H1 (cell line): ENCODE data around the gene KCNA1. TPM values are rescaled to one million over a fixed set of nuclear protein-coding genes. Genes with fewer than 3 reads are reported as not detected.

Source experiments
- CTCF ChIA-PET: fragments of 300-600 bp; sonication (Branson Sonifier 250); formaldehyde crosslinking; loops from one replicate; lab custom pipeline; 2021; ENCODE audit not compliant: partially characterized antibody; lab: Charles Lee
- POLR2A ChIA-PET: fragments of 300-600 bp; sonication (Branson Sonifier 250); formaldehyde crosslinking; loops from one replicate; lab custom pipeline; 2021; ENCODE audit warnings: inconsistent platforms; ENCODE audit not compliant: partially characterized antibody; lab: Charles Lee
- DNase-seq, 2 experiments: peaks; one replicate each; pipeline versions ENCODE4 v3.0.0 to v3.0.0-alpha.2; 2010 to 2022; ENCODE audit warnings: low spot score in 2 of 2, low read depth in 1 of 2, mixed read lengths in 1 of 2
- FAIRE-seq: peaks from 2 replicates; lab custom pipeline; 2011; peaks lifted over from hg19 to GRCh38; lab: Jason Lieb, UNC
- H2AFZ ChIP-seq: 2 replicates; pipeline ENCODE4 v1.8.1; 2012; ENCODE audit warnings: low read length, inconsistent platforms
- H2AK5ac ChIP-seq: 2 replicates; pipeline ENCODE4 v1.6.1; 2013; ENCODE audit warnings: low read depth, low read length
- H2BK120ac ChIP-seq: replicated peaks from 2 replicates; pipeline ENCODE3; 2013; ENCODE audit warnings: low read depth, low read length, inconsistent platforms
- H2BK12ac ChIP-seq: 2 replicates; pipeline ENCODE4 v1.6.1; 2013; ENCODE audit warnings: low read depth, low read length
- H2BK15ac ChIP-seq: 2 replicates; pipeline ENCODE4 v1.6.1; 2013; ENCODE audit warnings: low read length
- H2BK20ac ChIP-seq: 2 replicates; pipeline ENCODE4 v1.6.1; 2013; ENCODE audit warnings: low read length
- H2BK5ac ChIP-seq: 2 replicates; pipeline ENCODE4 v1.6.1; 2013; ENCODE audit warnings: low read depth, low read length
- H3K14ac ChIP-seq: 2 replicates; pipeline ENCODE4 v1.6.1; 2013; ENCODE audit warnings: inconsistent platforms; ENCODE audit not compliant: insufficient read length
- H3K18ac ChIP-seq: 2 replicates; pipeline ENCODE4 v1.6.1; 2013; ENCODE audit warnings: low read length; ENCODE audit errors: extremely low read depth
- H3K23ac ChIP-seq: 2 replicates; pipeline ENCODE4 v1.6.1; 2013; ENCODE audit warnings: inconsistent platforms; ENCODE audit not compliant: insufficient read length
- H3K23me2 ChIP-seq: 2 replicates; pipeline ENCODE4 v1.6.1; 2013; ENCODE audit warnings: low read depth, low read length
- H3K27ac ChIP-seq: 2 replicates; pipeline ENCODE4 v1.6.1; 2011; ENCODE audit warnings: low read depth, low read length, inconsistent platforms
- H3K27me3 ChIP-seq, 4 experiments: replicated peaks in 1 of 4; 1 replicate in 1 of 4; 2 replicates in 3 of 4; pipeline versions ENCODE4 v1.6.1 to v1.8.1; 2011 to 2013; ENCODE audit warnings: low read length in 3 of 4, mild to moderate bottlenecking in 3 of 4, inconsistent platforms in 2 of 4, mixed read lengths in 2 of 4, moderate library complexity in 1 of 4; ENCODE audit not compliant: control insufficient read depth in 3 of 4, insufficient read depth in 3 of 4; ENCODE audit errors: extremely low read depth in 1 of 4
- H3K36me3 ChIP-seq, 4 experiments: 2 replicates each; pipeline versions ENCODE4 v1.6.1 to v1.8.1; 2011 to 2013; ENCODE audit warnings: mild to moderate bottlenecking in 4 of 4, low read length in 3 of 4, moderate library complexity in 2 of 4, control low read depth in 1 of 4, inconsistent platforms in 1 of 4; ENCODE audit not compliant: insufficient read depth in 4 of 4, control insufficient read depth in 2 of 4
- H3K4ac ChIP-seq: replicated peaks from 2 replicates; pipeline ENCODE3; 2013; ENCODE audit warnings: low read length, low read depth, mixed read lengths, inconsistent platforms; ENCODE audit not compliant: insufficient read length
- H3K4me1 ChIP-seq, 4 experiments: replicated peaks in 1 of 4; 1 replicate in 1 of 4; 2 replicates in 3 of 4; pipeline versions ENCODE4 v1.6.1 to v1.8.1; 2011 to 2013; ENCODE audit warnings: low read length in 3 of 4, inconsistent platforms in 2 of 4, mixed read lengths in 1 of 4; ENCODE audit not compliant: insufficient read depth in 4 of 4, control insufficient read depth in 3 of 4
- H3K4me2 ChIP-seq, 2 experiments: 2 replicates each; pipeline versions ENCODE4 v1.6.1 to v1.8.1; 2011 to 2013; ENCODE audit warnings: low read depth in 2 of 2, low read length in 2 of 2, control low read depth in 1 of 2, inconsistent platforms in 1 of 2, mild to moderate bottlenecking in 1 of 2; ENCODE audit not compliant: insufficient read depth in 1 of 2
- H3K4me3 ChIP-seq, 4 experiments: fragments of 200-600, 300-600 bp in 1 of 4; sonication (generic), shearing (Covaris generic), sonication (Bioruptor Twin) in 1 of 4; 2 replicates each; pipeline versions ENCODE4 v1.5.1 to v1.8.1; 2011 to 2016; ENCODE audit warnings: low read length in 4 of 4, low read depth in 3 of 4, control low read depth in 2 of 4, inconsistent platforms in 2 of 4, mild to moderate bottlenecking in 2 of 4, mixed read lengths in 1 of 4, moderate library complexity in 1 of 4; ENCODE audit not compliant: insufficient read depth in 2 of 4; ENCODE audit errors: extremely low read depth in 1 of 4
- H3K56ac ChIP-seq: replicated peaks from 2 replicates; pipeline ENCODE3; 2013; ENCODE audit warnings: low read depth, mild to moderate bottlenecking, mixed read lengths, low read length, inconsistent platforms; ENCODE audit not compliant: insufficient read length
- H3K79me1 ChIP-seq: 2 replicates; pipeline ENCODE4 v1.6.1; 2013; ENCODE audit warnings: low read depth, low read length, control low read depth
- H3K79me2 ChIP-seq, 2 experiments: 2 replicates each; pipeline versions ENCODE4 v1.6.1 to v1.8.1; 2012 to 2013; ENCODE audit warnings: low read length in 2 of 2, mild to moderate bottlenecking in 2 of 2, inconsistent platforms in 1 of 2; ENCODE audit not compliant: insufficient read depth in 2 of 2, control insufficient read depth in 1 of 2
- H3K9ac ChIP-seq, 4 experiments: replicated peaks in 1 of 4; 1 replicate in 1 of 4; 2 replicates in 3 of 4; pipeline versions ENCODE4 v1.6.1 to v1.8.1; 2011 to 2013; ENCODE audit warnings: low read depth in 3 of 4, low read length in 3 of 4, control low read depth in 2 of 4, mild to moderate bottlenecking in 2 of 4, moderate library complexity in 2 of 4, inconsistent platforms in 1 of 4; ENCODE audit errors: extremely low read depth in 1 of 4
- H3K9me3 ChIP-seq, 2 experiments: 2 replicates each; pipeline versions ENCODE4 v1.6.1 to v1.8.1; 2012 to 2013; ENCODE audit warnings: mild to moderate bottlenecking in 2 of 2, moderate library complexity in 2 of 2, control low read depth in 1 of 2, inconsistent platforms in 1 of 2, low read depth in 1 of 2, low read length in 1 of 2, mixed read lengths in 1 of 2; ENCODE audit not compliant: insufficient read depth in 2 of 2
- H4K20me1 ChIP-seq, 2 experiments: replicated peaks in 1 of 2; 2 replicates each; pipeline versions ENCODE3 to v1.8.1; 2011 to 2013; ENCODE audit warnings: inconsistent platforms in 2 of 2, low read length in 2 of 2, mild to moderate bottlenecking in 1 of 2; ENCODE audit not compliant: insufficient read depth in 2 of 2, control insufficient read depth in 1 of 2
- H4K5ac ChIP-seq: 2 replicates; pipeline ENCODE4 v1.6.1; 2013; ENCODE audit warnings: low read length, low read depth, mixed read lengths, inconsistent platforms; ENCODE audit not compliant: insufficient read length
- H4K8ac ChIP-seq: 2 replicates; pipeline ENCODE4 v1.8.0; 2013; ENCODE audit warnings: mild to moderate bottlenecking, moderate library complexity, low read length, inconsistent platforms; ENCODE audit not compliant: insufficient read depth; ENCODE audit errors: extremely low read depth
- H4K91ac ChIP-seq: replicated peaks from 2 replicates; pipeline ENCODE3; 2013; ENCODE audit warnings: low read length, mixed read lengths, inconsistent platforms; ENCODE audit not compliant: insufficient read length
- ATF2 ChIP-seq: IDR thresholded peaks from 2 replicates; pipeline ENCODE4 v1.6.1; 2012; ENCODE audit warnings: low read length, inconsistent platforms
- BRCA1 ChIP-seq: IDR thresholded peaks from 2 replicates; pipeline ENCODE4 v1.6.1; 2012; ENCODE audit warnings: low read depth, low read length, improper control_type of control experiment
- CBX5 ChIP-seq: fragments of 300-800, 300-1000 bp; sonication (generic); IDR thresholded peaks from 2 replicates; pipeline ENCODE4 v1.7.1; 2016; ENCODE audit warnings: antibody characterized with exemption, low read length, low read depth
- CHD2 ChIP-seq: IDR thresholded peaks from 2 replicates; pipeline ENCODE4 v1.6.1; 2012; ENCODE audit warnings: low read length, improper control_type of control experiment
- E2F6 ChIP-seq: IDR thresholded peaks from 2 replicates; pipeline ENCODE4 v1.6.1; 2012; ENCODE audit warnings: inconsistent platforms
- GTF2F1 ChIP-seq: IDR thresholded peaks from 2 replicates; pipeline ENCODE4 v1.6.1; 2012; ENCODE audit warnings: low read depth, low read length, improper control_type of control experiment, borderline replicate concordance
- KDM5A ChIP-seq: fragments of 200-600 bp; IDR thresholded peaks from 2 replicates; pipeline ENCODE4 v1.7.1; 2012; ENCODE audit warnings: mild to moderate bottlenecking, low read length, inconsistent platforms, mixed read lengths
- RNF2 ChIP-seq: fragments of 200-900, 300-1000 bp; sonication (generic); IDR thresholded peaks from 2 replicates; pipeline ENCODE4 v1.7.1; 2016; ENCODE audit warnings: borderline replicate concordance, low read depth, mild to moderate bottlenecking, antibody characterized with exemption, low read length; ENCODE audit not compliant: poor library complexity, severe bottlenecking; ENCODE audit errors: missing control alignments
- SAP30 ChIP-seq: fragments of 300-600 bp; sonication (generic); IDR thresholded peaks from 2 replicates; pipeline ENCODE4 v1.7.1; 2012; ENCODE audit warnings: low read length, moderate library complexity, mild to moderate bottlenecking, inconsistent platforms; ENCODE audit not compliant: insufficient read depth, insufficient replicate concordance
- SIRT6 ChIP-seq: IDR thresholded peaks from one replicate; pipeline ENCODE4 v1.7.1; 2012; ENCODE audit warnings: low read length, inconsistent platforms
- SIX5 ChIP-seq: IDR thresholded peaks from 2 replicates; pipeline ENCODE4 v1.6.1; 2011; ENCODE audit warnings: mild to moderate bottlenecking, low read depth, low read length
- TEAD4 ChIP-seq: IDR thresholded peaks from 2 replicates; pipeline ENCODE4 v1.6.1; 2012; ENCODE audit warnings: low read depth, low read length, inconsistent platforms, mixed read lengths
- WGBS, 2 experiments: shearing (Covaris generic) in 1 of 2; methylation state at CpG; one replicate each; pipeline versions ENCODE4 v1.1.6 to v1.1.7; 2013 to 2015; ENCODE audit warnings: low lambda C conversion rate in 2 of 2, mixed read lengths in 2 of 2, inconsistent platforms in 1 of 2, low coverage in 1 of 2, missing lambda C conversion rate in 1 of 2; ENCODE audit not compliant: insufficient replicate concordance in 2 of 2, insufficient coverage in 1 of 2, insufficient read length in 1 of 2; ENCODE audit errors: extremely low coverage in 1 of 2, missing lambda C conversion rate in 1 of 2; 5-methylcytosine and 5-hydroxymethylcytosine counted together
- polyA plus RNA-seq, 7 experiments: library from polyadenylated mRNA; depleted of rRNA in 3 of 7; stranded (reverse) in 5 of 7; unstranded in 2 of 7; fragments of >200 nt in 5 of 7; fragments of 200-250 nt in 2 of 7; gene quantifications; 1 replicate in 5 of 7; 2 replicates in 1 of 7; 4 replicates in 1 of 7; pipeline versions ENCODE4 v1.2.1 to v1.2.3, GENCODE V29; 2011 to 2013; ENCODE audit warnings: missing spikeins in 2 of 7, mixed read lengths in 2 of 7
- total RNA-seq: library from RNA; stranded (reverse); fragmentation: NEBNext Ultra II Directional; extraction: Animal tissue kit (Norgen Biotek cat#: 25700); gene quantifications from 2 replicates; pipeline ENCODE4 v1.2.1, GENCODE V29; 2021

KCNA1 gene
- total and polyA plus RNA-seq, 2 of the 8 experiments (the other 6 are each of a cell fraction or from before 2014, with no cell fraction given) = 0.23 to 0.30 TPM

GRCh38 chr12:4892418-4892817 lies 17.3 kb upstream of the KCNA1 start:
- no peak overlapping the region for H2BK5ac ChIP-seq
- no peak overlapping the region for H2BK12ac ChIP-seq
- no peak overlapping the region for H3K9ac ChIP-seq
- H2BK120ac ChIP-seq = no peak overlapping the region
- no peaks in the 10 kb centered on the region for H3K79me2 ChIP-seq
- no peak for DNase-seq
- H3K56ac ChIP-seq = no peak overlapping the region
- no peak overlapping the region for H3K4me2 ChIP-seq
- H3K18ac ChIP-seq = no peak overlapping the region
- H3K4ac ChIP-seq = no peak overlapping the region
- no peaks in the 10 kb centered on the region for H3K79me1 ChIP-seq
- H2AFZ ChIP-seq = no peak overlapping the region
- TF ChIP-seq SIX5 (no peak), CBX5 (no peak), CHD2 (no peak), RNF2 (no peak), SAP30 (no peak), E2F6 (no peak), KDM5A (no peak), ATF2 (no peak), BRCA1 (no peak), GTF2F1 (no peak), TEAD4 (no peak), SIRT6 (no peak)
- TF ChIP-seq, all 59 proteins: peak for 0
- Histone ChIP-seq H3K14ac (no peak overlapping the region), H4K8ac (no peak overlapping the region), H3K23me2 (no peaks in the 10 kb centered on the region), H2BK20ac (no peak overlapping the region), H3K9me3 (no peaks in the 10 kb centered on the region), H4K5ac (no peak overlapping the region), H3K4me1 (no peaks in the 10 kb centered on the region), H3K27ac (no peak overlapping the region), H3K23ac (no peak overlapping the region), H4K91ac (no peak overlapping the region), H3K36me3 (no peaks in the 10 kb centered on the region), H2BK15ac (no peak overlapping the region), H3K27me3 (peaks cover 0 to 2% (median 0%) of the 10 kb centered on the region in 4 experiments; a peak in 2 of 7 replicates), H4K20me1 (no peaks in the 10 kb centered on the region), H2AK5ac (no peak overlapping the region), H3K4me3 (no peak overlapping the region)
- ChIA-PET CTCF (interaction anchor here (0.6 to 2.3 kb wide), 6 partner anchors 10 to 1922 kb away, joined by 3 to 8 read pairs (median 4); no protein-coding TSS in a partner anchor), POLR2A (interaction anchor here (0.7 to 0.9 kb wide), 2 partner anchors 10 to 14 kb away, joined by 3 read pairs; no protein-coding TSS in a partner anchor)
- no peak for FAIRE-seq
- 85% methylated on average over 1 of the region's 1 CpG; no CpG with 5 or more reads in 1 of the 2 experiments for whole genome bisulfite sequencing, 2 experiments
